Liver (tissue), 9 donors: ENCODE measurements around the gene SLC6A11. TPM values are rescaled to one million over a fixed set of nuclear protein-coding genes. Genes with fewer than 3 reads are reported as not detected.

ENCODE experiments used
- DNase-seq: peaks from one replicate; pipeline ENCODE4 v3.0.0-alpha.2; 2017; ENCODE audit warnings: low spot score
- H3K27ac ChIP-seq, 2 donors: one replicate each; pipeline ENCODE4 v1.7.0; 2013; ENCODE audit warnings: inconsistent platforms in 2 of 2, low read length in 2 of 2, control low read depth in 1 of 2, low read depth in 1 of 2, mild to moderate bottlenecking in 1 of 2
- H3K27me3 ChIP-seq, 4 donors: one replicate each; pipeline versions ENCODE4 v1.6.1 to v1.7.0; 2013; ENCODE audit warnings: low read length in 3 of 4, inconsistent platforms in 1 of 4, mild to moderate bottlenecking in 1 of 4, moderate library complexity in 1 of 4; ENCODE audit not compliant: control insufficient read depth in 4 of 4, insufficient read depth in 4 of 4
- H3K36me3 ChIP-seq, 4 donors: one replicate each; pipeline versions ENCODE4 v1.6.1 to v1.7.0; 2013; ENCODE audit warnings: low read length in 3 of 4, mild to moderate bottlenecking in 3 of 4, low read depth in 1 of 4, moderate library complexity in 1 of 4; ENCODE audit not compliant: control insufficient read depth in 4 of 4, insufficient read depth in 3 of 4
- H3K4me1 ChIP-seq, 4 donors: one replicate each; pipeline versions ENCODE4 v1.6.1 to v1.7.0; 2013; ENCODE audit warnings: low read length in 3 of 4, mild to moderate bottlenecking in 3 of 4, moderate library complexity in 1 of 4; ENCODE audit not compliant: control insufficient read depth in 4 of 4, insufficient read depth in 4 of 4
- H3K4me3 ChIP-seq, 3 donors: one replicate each; pipeline versions ENCODE4 v1.6.1 to v1.7.0; 2013; ENCODE audit warnings: low read length in 3 of 3, control low read depth in 1 of 3, low read depth in 1 of 3, mild to moderate bottlenecking in 1 of 3
- H3K9ac ChIP-seq, 2 donors: one replicate each; pipeline ENCODE4 v1.7.0; 2013; ENCODE audit warnings: low read length in 2 of 2, mild to moderate bottlenecking in 2 of 2, moderate library complexity in 2 of 2, control low read depth in 1 of 2, low read depth in 1 of 2
- H3K9me3 ChIP-seq, 4 donors: one replicate each; pipeline versions ENCODE4 v1.6.1 to v1.7.0; 2013; ENCODE audit warnings: low read length in 3 of 4; ENCODE audit not compliant: control insufficient read depth in 4 of 4
- CTCF ChIP-seq: fragments of 150-350 bp; IDR thresholded peaks from 2 replicates; pipeline ENCODE4 v1.5.1; 2017; ENCODE audit warnings: improper control_type of control experiment, low read depth, low read length; ENCODE audit not compliant: missing input control
- EGR1 ChIP-seq, 2 donors: IDR thresholded peaks; 2 replicates each; pipeline ENCODE4 v1.6.1; 2016 to 2018; ENCODE audit warnings: antibody characterized with exemption in 2 of 2, low read depth in 2 of 2
- FOXA2 ChIP-seq: IDR thresholded peaks from 2 replicates; pipeline ENCODE4 v1.6.1; 2016; ENCODE audit warnings: antibody characterized with exemption
- GABPA ChIP-seq, 2 donors: IDR thresholded peaks in 1 of 2; conservative IDR thresholded peaks in 1 of 2; 2 replicates each; pipeline ENCODE4 v1.6.1; 2016; ENCODE audit warnings: antibody characterized with exemption in 2 of 2, mild to moderate bottlenecking in 1 of 2, moderate library complexity in 1 of 2
- HNF4A ChIP-seq, 2 donors: conservative IDR thresholded peaks; 2 replicates each; pipeline ENCODE4 v1.6.1; 2016; ENCODE audit warnings: antibody characterized with exemption in 2 of 2, mild to moderate bottlenecking in 2 of 2
- HNF4G ChIP-seq: IDR thresholded peaks from 2 replicates; pipeline ENCODE4 v1.6.1; 2016; ENCODE audit warnings: antibody characterized with exemption
- JUND ChIP-seq, 2 donors: IDR thresholded peaks; 2 replicates each; pipeline ENCODE4 v1.6.1; 2016; ENCODE audit warnings: antibody characterized with exemption in 2 of 2
- MAX ChIP-seq: IDR thresholded peaks from 2 replicates; pipeline ENCODE4 v1.6.1; 2016; ENCODE audit warnings: antibody characterized with exemption
- NR2F2 ChIP-seq: IDR thresholded peaks from 2 replicates; pipeline ENCODE4 v1.6.1; 2016; ENCODE audit warnings: antibody characterized with exemption
- RAD21 ChIP-seq, 2 donors: IDR thresholded peaks; 2 replicates each; pipeline ENCODE4 v1.6.1; 2016; ENCODE audit warnings: antibody characterized with exemption in 2 of 2, mild to moderate bottlenecking in 2 of 2
- REST ChIP-seq: IDR thresholded peaks from 2 replicates; pipeline ENCODE4 v1.6.1; 2016; ENCODE audit warnings: antibody characterized with exemption, mild to moderate bottlenecking
- RXRA ChIP-seq, 2 donors: IDR thresholded peaks; 2 replicates each; pipeline ENCODE4 v1.6.1; 2017 to 2018; ENCODE audit warnings: antibody characterized with exemption in 2 of 2, mild to moderate bottlenecking in 1 of 2
- SP1 ChIP-seq: IDR thresholded peaks from 2 replicates; pipeline ENCODE4 v1.6.1; 2018; ENCODE audit warnings: antibody characterized with exemption, mild to moderate bottlenecking
- TAF1 ChIP-seq: conservative IDR thresholded peaks from 2 replicates; pipeline ENCODE4 v1.6.1; 2016; ENCODE audit warnings: antibody characterized with exemption, mild to moderate bottlenecking
- YY1 ChIP-seq: IDR thresholded peaks from 2 replicates; pipeline ENCODE4 v1.6.1; 2016; ENCODE audit warnings: antibody characterized with exemption, mild to moderate bottlenecking
- ZBTB33 ChIP-seq: IDR thresholded peaks from 2 replicates; pipeline ENCODE4 v1.6.1; 2016; ENCODE audit warnings: antibody characterized with exemption
- WGBS: extraction: QIAGEN DNeasy Blood & Tissue Kit; methylation state at CpG from one replicate; pipeline ENCODE4 v1.1.7; 2013; 5-methylcytosine and 5-hydroxymethylcytosine counted together
- polyA plus RNA-seq, 2 donors: library from polyadenylated mRNA; stranded (reverse) in 1 of 2; unstranded in 1 of 2; fragments of 200-250 nt in 1 of 2; fragments of >200 nt in 1 of 2; fragmentation: Nextera tagmentation in 1 of 2; extraction: Ambion mirVana in 1 of 2; gene quantifications; one replicate each; pipeline versions ENCODE4 v1.2.1 to v1.2.3, GENCODE V29; 2013 to 2015
- total RNA-seq, 2 donors: library from RNA; depleted of rRNA; stranded (reverse); fragments of >200 nt; gene quantifications; one replicate each; pipeline ENCODE4 v1.2.3, GENCODE V29; 2014
- donor health status: healthy.
- donor health status: healthy.
- donor health status: healthy.
- donor health status: healthy.
- donor health status: healthy.

SLC6A11 gene
- total and polyA plus RNA-seq, 4 donors: under 0.01 to 7.1 (median 0.01) TPM; not detected in 1

GRCh38 chr3:10834951-10835350 is 18.9 kb downstream of the SLC6A11 start (continued):
- TF ChIP-seq REST: no peak
- no peak for TF ChIP-seq HNF4G
- TF ChIP-seq GABPA (IDR thresholded peaks at IDR 0.05 in 1 of 2, conservative IDR thresholded peaks at IDR 0.05 in 1 of 2): no peak
- TF ChIP-seq CTCF: no peak
- no peak for TF ChIP-seq SP1
- TF ChIP-seq RAD21 (IDR thresholded peaks at IDR 0.05): no peak
- no peak for TF ChIP-seq RXRA (IDR thresholded peaks at IDR 0.05)

GRCh38 chr3:10835406-10835805 is 19.4 kb downstream of the SLC6A11 start:
- no peak overlapping the region for H3K27ac ChIP-seq
- TF ChIP-seq NR2F2 (no peak), JUND (IDR thresholded peaks at IDR 0.05) (no peak), GABPA (IDR thresholded peaks at IDR 0.05 in 1 of 2, conservative IDR thresholded peaks at IDR 0.05 in 1 of 2) (no peak), HNF4A (conservative IDR thresholded peaks at IDR 0.05) (no peak), REST (no peak), RAD21 (IDR thresholded peaks at IDR 0.05) (no peak), EGR1 (IDR thresholded peaks at IDR 0.05; ENCODE audit: low read depth in 2 of 2) (no peak), HNF4G (no peak), SP1 (no peak), CTCF (no peak), TAF1 (no peak), FOXA2 (no peak), MAX (no peak), YY1 (no peak), ZBTB33 (no peak)
- H3K27me3 ChIP-seq: no peaks in the 10 kb centered on the region
- no peak overlapping the region for H3K9ac ChIP-seq
- no peak overlapping the region for H3K4me3 ChIP-seq
- H3K4me1 ChIP-seq: no peaks in the 10 kb centered on the region
- H3K36me3 ChIP-seq: no peaks in the 10 kb centered on the region
- DNase-seq: no peak
- WGBS: 77% methylated on average over 8 of the region's 8 CpGs
- no peaks in the 10 kb centered on the region for H3K9me3 ChIP-seq
